Ascending aorta (tissue), 2 donors: ENCODE results near the gene GRID2. TPM values are rescaled to one million over a fixed set of nuclear protein-coding genes. Genes with fewer than 3 reads are reported as not detected.
A peak's percentile ranks its signal among the peaks of the same experiment; 100 is the strongest.

Experiments used
- DNase-seq, 2 donors: peaks; one replicate each; pipeline ENCODE4 v3.0.0-alpha.2; 2019; ENCODE audit warnings: low spot score in 2 of 2
- H3K27ac ChIP-seq, 2 donors: fragments of 200-600 bp; sonication (generic); one replicate each; pipeline ENCODE4 v1.5.1; 2016 to 2017; ENCODE audit warnings: mild to moderate bottlenecking in 1 of 2
- H3K27me3 ChIP-seq: fragments of 200-600 bp; sonication (generic); one replicate; pipeline ENCODE4 v1.5.1; 2017
- H3K36me3 ChIP-seq, 2 donors: fragments of 200-600 bp; sonication (generic); one replicate each; pipeline ENCODE4 v1.5.1; 2016
- H3K4me1 ChIP-seq, 2 donors: fragments of 200-600 bp; sonication (generic); one replicate each; pipeline ENCODE4 v1.5.1; 2016 to 2017; ENCODE audit warnings: mild to moderate bottlenecking in 1 of 2
- H3K4me3 ChIP-seq, 2 donors: fragments of 200-600 bp; sonication (generic); one replicate each; pipeline ENCODE4 v1.5.1; 2016 to 2017; ENCODE audit warnings: mild to moderate bottlenecking in 1 of 2
- H3K9me3 ChIP-seq, 2 donors: fragments of 200-600 bp; sonication (generic); one replicate each; pipeline ENCODE4 v1.5.1; 2016
- CTCF ChIP-seq, 3 experiments: fragments of 200-600 bp in 2 of 3; fragments of 450-650 bp in 1 of 3; sonication (generic) in 2 of 3; IDR thresholded peaks; one replicate each; pipeline ENCODE4 v1.5.1; 2016 to 2019; ENCODE audit warnings: antibody characterized with exemption in 3 of 3, mild to moderate bottlenecking in 1 of 3, moderate library complexity in 1 of 3
- intact Hi-C: fragments of 100-400 bp; cut with DNase I; formaldehyde crosslinking; loops from one replicate; pipeline ENCODE4 v1.15.1; 2023
- total RNA-seq: library from RNA; depleted of rRNA; stranded (reverse); fragments of >200 nt; gene quantifications from one replicate; pipeline ENCODE4 v1.1.0, GENCODE V29; 2016

The GRID2 gene
- total RNA-seq, 1 donor from 2014 or later = not detected

- DNase-seq = no peak
- Histone ChIP-seq H3K4me3 (no peak overlapping the region), H3K27ac (no peak overlapping the region), H3K9me3 (no peaks in the 10 kb centered on the region), H3K36me3 (no peaks in the 10 kb centered on the region), H3K4me1 (no peaks in the 10 kb centered on the region), H3K27me3 (no peaks in the 10 kb centered on the region)
- peak; percentile 4 to 68 (median 43) for TF ChIP-seq CTCF (IDR thresholded peaks at IDR 0.05)
- intact Hi-C loops = no loop called here
These were observed 1461.0 kb downstream of the GRID2 start for GRCh38 chr4:93764639-93765246.

GRCh38 chr4:93767917-93768316, 1464.2 kb downstream of the GRID2 start:
- Histone ChIP-seq H3K27me3 (no peaks in the 10 kb centered on the region), H3K9me3 (no peaks in the 10 kb centered on the region), H3K27ac (no peak overlapping the region), H3K36me3 (no peaks in the 10 kb centered on the region), H3K4me1 (no peaks in the 10 kb centered on the region), H3K4me3 (no peak overlapping the region)
- TF ChIP-seq CTCF (IDR thresholded peaks at IDR 0.05) = no peak
- DNase-seq = no peak
- intact Hi-C loops = no loop called here

- intact Hi-C loops = no loop called here
These were observed 1466.4 kb downstream of the GRID2 start for GRCh38 chr4:93770201-93770600.

GRCh38 chr4:93771640-93772411, 1468.1 kb downstream of the GRID2 start:
- Histone ChIP-seq H3K27me3 (no peaks in the 10 kb centered on the region), H3K36me3 (no peaks in the 10 kb centered on the region), H3K9me3 (no peaks in the 10 kb centered on the region), H3K4me3 (no peak overlapping the region), H3K27ac (no peak overlapping the region), H3K4me1 (no peaks in the 10 kb centered on the region)
- no peak for DNase-seq
- intact Hi-C loops = no loop called here
- no peak for TF ChIP-seq CTCF (IDR thresholded peaks at IDR 0.05)

More at GRCh38 chr4:93770201-93770600, 1466.4 kb downstream of the GRID2 start:
- TF ChIP-seq CTCF (IDR thresholded peaks at IDR 0.05) = no peak
- H3K4me3 ChIP-seq = no peak overlapping the region
- no peak for DNase-seq
- no peaks in the 10 kb centered on the region for H3K9me3 ChIP-seq
- H3K36me3 ChIP-seq = no peaks in the 10 kb centered on the region
- H3K27me3 ChIP-seq = no peaks in the 10 kb centered on the region
- H3K4me1 ChIP-seq = no peaks in the 10 kb centered on the region
- no peak overlapping the region for H3K27ac ChIP-seq

- no peaks in the 10 kb centered on the region for H3K27me3 ChIP-seq
- no peak for TF ChIP-seq CTCF (IDR thresholded peaks at IDR 0.05)
- no peaks in the 10 kb centered on the region for H3K9me3 ChIP-seq
- H3K27ac ChIP-seq = no peak overlapping the region
- H3K4me3 ChIP-seq = no peak overlapping the region
- intact Hi-C loops = no loop called here
- no peak for DNase-seq
- H3K4me1 ChIP-seq = no peaks in the 10 kb centered on the region
- H3K36me3 ChIP-seq = no peaks in the 10 kb centered on the region
These were observed 1469.1 kb downstream of the GRID2 start for GRCh38 chr4:93772858-93773257.
